GM12878 (cell line): ENCODE results near the gene SESTD1. TPM values are rescaled to one million over a fixed set of nuclear protein-coding genes. Genes with fewer than 3 reads are reported as not detected.

ENCODE experiments used
- ATAC-seq: fragments of 200-7000 bp; cut with Tn5 transposase; 3 replicates; pipeline ENCODE4 v1.9.1; 2020; ENCODE audit warnings: mild to moderate bottlenecking, moderate library complexity
- BruUV-seq: library from RNA; stranded (reverse); fragments of 400-500 nt; replicated peaks from 2 replicates; lab custom pipeline; 2021; lab: Mats Ljungman, UMichigan
- CTCF ChIA-PET: fragments of 300-600 bp; sonication (Branson Sonifier 250); formaldehyde crosslinking; extraction: SDS; loops from one replicate; lab custom pipeline; 2021; ENCODE audit warnings: inconsistent platforms; lab: Yijun Ruan, JAX
- POLR2A ChIA-PET: fragments of 350-600 bp; formaldehyde crosslinking; extraction: SDS; loops from one replicate; lab custom pipeline; 2021; ENCODE audit warnings: inconsistent platforms; lab: Charles Lee
- RAD21 ChIA-PET: fragments of 300-600 bp; sonication (Branson Sonifier 250); formaldehyde crosslinking; loops from one replicate; lab custom pipeline; 2023; ENCODE audit warnings: antibody characterized with exemption; ENCODE audit not compliant: unreplicated experiment; lab: Charles Lee
- SMC1A ChIA-PET: fragments of 300-600 bp; sonication (Branson Sonifier 250); formaldehyde crosslinking; loops from one replicate; lab custom pipeline; 2023; ENCODE audit not compliant: unreplicated experiment, uncharacterized antibody; lab: Charles Lee
- DNase-seq: peaks from one replicate; pipeline ENCODE4 v3.0.0-alpha.2; 2011; ENCODE audit warnings: low read depth, low spot score
- FAIRE-seq: peaks from 3 replicates; lab custom pipeline; 2011; peaks lifted over from hg19 to GRCh38; lab: Jason Lieb, UNC
- H2AFZ ChIP-seq: 2 replicates; pipeline ENCODE4 v1.6.0; 2011; ENCODE audit warnings: low read depth, low read length, control low read depth; ENCODE audit not compliant: control insufficient read depth
- H3K27ac ChIP-seq: 2 replicates; pipeline ENCODE4 v1.5.1; 2011; ENCODE audit warnings: control low read depth; ENCODE audit not compliant: control insufficient read depth, insufficient read depth
- H3K27me3 ChIP-seq, 2 experiments: replicated peaks in 1 of 2; 2 replicates each; pipeline versions ENCODE4 v1.6.0 to v1.6.1; 2011; ENCODE audit warnings: low read length in 1 of 2; ENCODE audit not compliant: control insufficient read depth in 2 of 2, insufficient read depth in 2 of 2
- H3K36me3 ChIP-seq, 2 experiments: 2 replicates each; pipeline ENCODE4 v1.5.1; 2011; ENCODE audit warnings: low read length in 1 of 2; ENCODE audit not compliant: control insufficient read depth in 2 of 2, insufficient read depth in 2 of 2
- H3K4me1 ChIP-seq: 2 replicates; pipeline ENCODE4 v1.6.1; 2011; ENCODE audit warnings: mild to moderate bottlenecking, low read length, moderate library complexity, mixed read lengths; ENCODE audit not compliant: control insufficient read depth, insufficient read depth
- H3K4me2 ChIP-seq: 2 replicates; pipeline ENCODE4 v1.6.0; 2011; ENCODE audit warnings: control low read depth; ENCODE audit not compliant: control insufficient read depth, insufficient read depth
- H3K4me3 ChIP-seq: fragments of 200-600 bp; sonication (generic); 2 replicates; pipeline ENCODE4 v1.5.1; 2016
- H3K79me2 ChIP-seq: 2 replicates; pipeline ENCODE4 v1.6.0; 2011; ENCODE audit warnings: low read length; ENCODE audit not compliant: control insufficient read depth, insufficient read depth
- H3K9ac ChIP-seq: 2 replicates; pipeline ENCODE4 v1.8.0; 2011; ENCODE audit warnings: low read length, control low read depth, mixed read lengths; ENCODE audit not compliant: control insufficient read depth, insufficient read depth
- H3K9me3 ChIP-seq: replicated peaks from 3 replicates; pipeline ENCODE4 v1.5.1; 2011; ENCODE audit warnings: mild to moderate bottlenecking, low read length; ENCODE audit not compliant: control insufficient read depth, insufficient read depth
- H4K20me1 ChIP-seq: 2 replicates; pipeline ENCODE4 v1.6.0; 2011; ENCODE audit not compliant: control insufficient read depth, insufficient read depth
- BRCA1 ChIP-seq: IDR thresholded peaks from 2 replicates; pipeline ENCODE4 v1.6.1; 2011; ENCODE audit warnings: low read depth, low read length, improper control_type of control experiment
- EED ChIP-seq: sonication (generic); IDR thresholded peaks from 2 replicates; pipeline ENCODE4 v1.6.1; 2016; ENCODE audit warnings: antibody characterized with exemption, low read depth
- HDGF ChIP-seq: fragments of 450-650 bp; IDR thresholded peaks from 2 replicates; pipeline ENCODE4 v1.6.1; 2016; ENCODE audit warnings: antibody characterized with exemption
- IKZF2 ChIP-seq, 2 experiments: fragments of 450-650 bp; IDR thresholded peaks; 2 replicates each; pipeline ENCODE4 v1.6.1; 2017; ENCODE audit warnings: mild to moderate bottlenecking in 2 of 2, moderate library complexity in 2 of 2
- NBN ChIP-seq: fragments of 450-650 bp; IDR thresholded peaks from 2 replicates; pipeline ENCODE4 v1.6.1; 2016
- NR2F1 ChIP-seq: fragments of 450-650 bp; conservative IDR thresholded peaks from 2 replicates; pipeline ENCODE4 v1.6.1; 2017; ENCODE audit warnings: mild to moderate bottlenecking
- SIX5 ChIP-seq: IDR thresholded peaks from 2 replicates; pipeline ENCODE4 v1.6.1; 2011; ENCODE audit warnings: mild to moderate bottlenecking, low read depth, low read length, moderate library complexity; ENCODE audit not compliant: severe bottlenecking
- SMAD1 ChIP-seq: fragments of 450-650 bp; IDR thresholded peaks from 2 replicates; pipeline ENCODE4 v1.6.1; 2018; ENCODE audit warnings: mild to moderate bottlenecking, low read depth; ENCODE audit not compliant: partially characterized antibody
- SMARCA5 ChIP-seq: fragments of 450-650 bp; IDR thresholded peaks from 2 replicates; pipeline ENCODE4 v1.6.1; 2017; ENCODE audit warnings: mild to moderate bottlenecking
- SREBF1 ChIP-seq: IDR thresholded peaks from 2 replicates; pipeline ENCODE4 v1.6.1; 2012; ENCODE audit warnings: mild to moderate bottlenecking, low read length
- YY1 ChIP-seq: IDR thresholded peaks from 2 replicates; pipeline ENCODE4 v1.6.1; 2011; ENCODE audit warnings: low read depth, mild to moderate bottlenecking, low read length
- ZSCAN29 ChIP-seq: fragments of 450-650 bp; IDR thresholded peaks from 2 replicates; pipeline ENCODE4 v1.6.1; 2017; ENCODE audit warnings: mild to moderate bottlenecking, moderate library complexity
- WGBS: methylation state at CpG from one replicate; pipeline ENCODE4 v1.1.6; 2016; ENCODE audit warnings: low lambda C conversion rate; ENCODE audit not compliant: insufficient replicate concordance, insufficient coverage; ENCODE audit errors: missing lambda C conversion rate; 5-methylcytosine and 5-hydroxymethylcytosine counted together
- in situ Hi-C: fragments of 300-500 bp; cut with MboI; formaldehyde crosslinking; loops from 9 replicates; pipeline ENCODE4 v1.14.3; 2018; ENCODE audit warnings: mixed read lengths
- intact Hi-C: fragments of 100-400 bp; cut with micrococcal nuclease; formaldehyde crosslinking; loops from one replicate; pipeline ENCODE4 v1.14.2; 2022; ENCODE audit not compliant: unreplicated experiment
- polyA plus RNA-seq, 11 experiments: library from polyadenylated mRNA; depleted of rRNA in 4 of 11; unstranded in 6 of 11; stranded (reverse) in 5 of 11; fragments of >200 nt; fragmentation: Nextera tagmentation in 4 of 11; fragmentation: Illumina TruSeq in 1 of 11; extraction: Ambion mirVana in 4 of 11; extraction: Trizol in 1 of 11; gene quantifications; 1 replicate in 1 of 11; 2 replicates in 10 of 11; pipeline versions ENCODE4 v1.2.1 to v1.2.3, GENCODE V29; 2011 to 2016; ENCODE audit warnings: inconsistent platforms in 2 of 11, missing spikeins in 2 of 11, low read depth in 1 of 11
- total RNA-seq, 4 experiments: library from RNA; depleted of rRNA in 3 of 4; stranded (reverse); fragments of >200 nt in 3 of 4; fragmentation: Illumina TruSeq in 1 of 4; extraction: Trizol in 1 of 4; gene quantifications; 2 replicates each; pipeline versions ENCODE4 v1.2.1 to v1.2.3, GENCODE V29; 2013 to 2021
- TF ChIP-seq, protein P1 (sequence below): fragments of 450-650 bp; IDR thresholded peaks from 2 replicates; pipeline ENCODE4 v1.6.1; 2017; ENCODE audit warnings: low read depth, mild to moderate bottlenecking, moderate library complexity
- TF ChIP-seq, protein P2 (sequence below): fragments of 450-650 bp; IDR thresholded peaks from 2 replicates; pipeline ENCODE4 v1.6.1; 2016; ENCODE audit warnings: mild to moderate bottlenecking, moderate library complexity, borderline replicate concordance

The SESTD1 gene
- total and polyA plus RNA-seq, 10 of the 15 experiments (the other 5 are each of a cell fraction or from before 2014, with no cell fraction given), result 4.4 to 22.7 (median 9.5) TPM

DNA sequence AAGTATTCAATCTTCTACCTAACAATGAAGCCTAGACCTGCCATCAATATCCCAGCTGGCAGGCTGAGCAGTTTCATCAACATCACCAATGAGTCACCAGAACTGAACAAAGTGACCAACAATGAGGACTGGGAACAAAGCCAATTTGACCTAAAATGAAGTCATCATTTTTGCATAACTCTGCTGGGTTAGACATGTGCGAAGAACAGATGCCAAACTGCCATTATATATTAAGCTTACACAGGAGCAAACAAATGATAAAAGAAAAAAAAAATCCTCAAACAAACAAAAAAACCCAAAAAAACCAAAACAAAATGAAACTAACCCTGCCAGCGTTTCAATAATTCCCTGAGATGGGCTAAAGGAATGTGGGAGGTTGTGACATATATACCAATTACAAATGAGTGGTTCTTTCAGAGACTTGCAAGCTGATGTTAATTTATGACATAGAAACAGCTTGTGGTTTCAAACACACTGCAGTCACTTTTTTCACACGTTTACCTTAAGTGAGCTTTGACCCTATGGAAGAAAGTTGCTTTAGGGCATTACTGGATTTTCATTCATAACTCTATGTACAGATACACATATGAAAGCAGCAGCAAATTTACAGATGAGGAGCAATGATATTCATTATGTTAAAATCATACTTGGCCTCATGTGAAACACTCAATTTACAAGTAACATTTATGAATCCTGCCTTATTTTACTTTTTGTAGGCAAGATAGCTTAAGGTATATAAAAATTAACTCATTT, 157.8 kb downstream of the SESTD1 start (continued):
- TF ChIP-seq, protein P1, sequence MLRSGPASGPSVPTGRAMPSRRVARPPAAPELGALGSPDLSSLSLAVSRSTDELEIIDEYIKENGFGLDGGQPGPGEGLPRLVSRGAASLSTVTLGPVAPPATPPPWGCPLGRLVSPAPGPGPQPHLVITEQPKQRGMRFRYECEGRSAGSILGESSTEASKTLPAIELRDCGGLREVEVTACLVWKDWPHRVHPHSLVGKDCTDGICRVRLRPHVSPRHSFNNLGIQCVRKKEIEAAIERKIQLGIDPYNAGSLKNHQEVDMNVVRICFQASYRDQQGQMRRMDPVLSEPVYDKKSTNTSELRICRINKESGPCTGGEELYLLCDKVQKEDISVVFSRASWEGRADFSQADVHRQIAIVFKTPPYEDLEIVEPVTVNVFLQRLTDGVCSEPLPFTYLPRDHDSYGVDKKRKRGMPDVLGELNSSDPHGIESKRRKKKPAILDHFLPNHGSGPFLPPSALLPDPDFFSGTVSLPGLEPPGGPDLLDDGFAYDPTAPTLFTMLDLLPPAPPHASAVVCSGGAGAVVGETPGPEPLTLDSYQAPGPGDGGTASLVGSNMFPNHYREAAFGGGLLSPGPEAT, result peak; percentile 71; the same call in 1 of the 2 replicates
- no peak for TF ChIP-seq SREBF1
- peak; percentile 68 to 71; a peak in 3 of 4 replicates for TF ChIP-seq IKZF2 (IDR thresholded peaks at IDR 0.05)
- 0 out of 2 replicates have a peak, but pooled peaks have one; percentile 35 for TF ChIP-seq HDGF
- TF ChIP-seq SIX5, result no peak
- TF ChIP-seq ZSCAN29, result no peak
- peak; percentile 75 for TF ChIP-seq SMAD1
- no peak for TF ChIP-seq EED
- 0 out of 2 replicates have a peak, but pooled peaks have one; percentile 38 for TF ChIP-seq YY1
- TF ChIP-seq NBN, result peak; percentile 84
- TF ChIP-seq NR2F1, result peak; percentile 76

DNA sequence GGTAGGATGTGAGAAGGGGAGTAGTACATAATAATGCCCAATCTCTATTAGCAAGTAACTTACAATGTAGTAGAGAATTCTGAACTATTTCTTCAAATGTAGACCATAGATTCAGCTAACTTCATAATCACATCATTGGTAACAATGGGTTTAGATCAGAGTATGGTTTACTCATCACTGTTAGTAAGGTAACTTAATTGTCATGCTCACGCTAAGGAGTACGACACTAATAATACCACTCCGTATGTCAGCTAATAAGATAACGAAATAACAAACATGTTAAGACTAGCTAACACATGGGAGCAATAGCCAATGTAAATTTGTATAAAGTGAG, 158.3 kb downstream of the SESTD1 start:
- H3K4me2 ChIP-seq, result no peak overlapping the region
- intact Hi-C loops (no loop called here), in situ Hi-C loops (no loop called here)
- ChIA-PET SMC1A (interaction anchor here (1.3 to 4.2 kb wide), 18 partner anchors 11 to 216 kb away, joined by 3 to 93 read pairs (median 9); partner anchors contain the start of gene CCDC141), CTCF (interaction anchor here (0.6 to 4.2 kb wide), 15 partner anchors 11 to 197 kb away, joined by 3 to 43 read pairs (median 5); partner anchors contain the start of gene CCDC141), POLR2A (interaction anchor here (0.6 to 3.9 kb wide), 14 partner anchors 10 to 1841 kb away, joined by 3 to 32 read pairs (median 4); partner anchors contain the start of gene CCDC141), RAD21 (interaction anchor here (0.6 to 3.9 kb wide), 14 partner anchors 10 to 215 kb away, joined by 3 to 74 read pairs (median 6); partner anchors contain the start of gene CCDC141)
- H2AFZ ChIP-seq, result no peak overlapping the region
- no peaks in the 10 kb centered on the region; the same call in 1 of the 2 replicates for H4K20me1 ChIP-seq
- H3K4me1 ChIP-seq, result peaks cover 14% of the 10 kb centered on the region; the same call in 1 of the 2 replicates
- H3K27ac ChIP-seq, result no peak overlapping the region
- no peak overlapping the region for H3K9ac ChIP-seq
- TF ChIP-seq SMARCA5 (peak; percentile 74; the same call in 1 of the 2 replicates), BRCA1 (no peak)
- TF ChIP-seq, protein P2, sequence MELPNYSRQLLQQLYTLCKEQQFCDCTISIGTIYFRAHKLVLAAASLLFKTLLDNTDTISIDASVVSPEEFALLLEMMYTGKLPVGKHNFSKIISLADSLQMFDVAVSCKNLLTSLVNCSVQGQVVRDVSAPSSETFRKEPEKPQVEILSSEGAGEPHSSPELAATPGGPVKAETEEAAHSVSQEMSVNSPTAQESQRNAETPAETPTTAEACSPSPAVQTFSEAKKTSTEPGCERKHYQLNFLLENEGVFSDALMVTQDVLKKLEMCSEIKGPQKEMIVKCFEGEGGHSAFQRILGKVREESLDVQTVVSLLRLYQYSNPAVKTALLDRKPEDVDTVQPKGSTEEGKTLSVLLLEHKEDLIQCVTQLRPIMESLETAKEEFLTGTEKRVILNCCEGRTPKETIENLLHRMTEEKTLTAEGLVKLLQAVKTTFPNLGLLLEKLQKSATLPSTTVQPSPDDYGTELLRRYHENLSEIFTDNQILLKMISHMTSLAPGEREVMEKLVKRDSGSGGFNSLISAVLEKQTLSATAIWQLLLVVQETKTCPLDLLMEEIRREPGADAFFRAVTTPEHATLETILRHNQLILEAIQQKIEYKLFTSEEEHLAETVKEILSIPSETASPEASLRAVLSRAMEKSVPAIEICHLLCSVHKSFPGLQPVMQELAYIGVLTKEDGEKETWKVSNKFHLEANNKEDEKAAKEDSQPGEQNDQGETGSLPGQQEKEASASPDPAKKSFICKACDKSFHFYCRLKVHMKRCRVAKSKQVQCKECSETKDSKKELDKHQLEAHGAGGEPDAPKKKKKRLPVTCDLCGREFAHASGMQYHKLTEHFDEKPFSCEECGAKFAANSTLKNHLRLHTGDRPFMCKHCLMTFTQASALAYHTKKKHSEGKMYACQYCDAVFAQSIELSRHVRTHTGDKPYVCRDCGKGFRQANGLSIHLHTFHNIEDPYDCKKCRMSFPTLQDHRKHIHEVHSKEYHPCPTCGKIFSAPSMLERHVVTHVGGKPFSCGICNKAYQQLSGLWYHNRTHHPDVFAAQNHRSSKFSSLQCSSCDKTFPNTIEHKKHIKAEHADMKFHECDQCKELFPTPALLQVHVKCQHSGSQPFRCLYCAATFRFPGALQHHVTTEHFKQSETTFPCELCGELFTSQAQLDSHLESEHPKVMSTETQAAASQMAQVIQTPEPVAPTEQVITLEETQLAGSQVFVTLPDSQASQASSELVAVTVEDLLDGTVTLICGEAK, result peak; percentile 31; the same call in 1 of the 2 replicates
- peak; percentile 25; the same call in 2 of the 3 replicates for ATAC-seq
- FAIRE-seq, result no peak
- DNase-seq, result no peak
- H3K79me2 ChIP-seq, result no peaks in the 10 kb centered on the region
- H3K27me3 ChIP-seq, result no peaks in the 10 kb centered on the region
- H3K36me3 ChIP-seq, result no peaks in the 10 kb centered on the region; a peak in 1 of 4 replicates
- no peak overlapping the region for H3K4me3 ChIP-seq
- WGBS, result 77% methylated on average over 4 of the region's 4 CpGs
- no peaks in the 10 kb centered on the region for H3K9me3 ChIP-seq
- BruUV-seq, result no TSS peak
